ENCODE data around the gene ZNF442.
"Not testable (repeated sequence)": the region's sequence is repeated elsewhere in the genome, so short reads cannot be mapped to it uniquely, and the experiment has no call there.

ZNF442 gene

DNA sequence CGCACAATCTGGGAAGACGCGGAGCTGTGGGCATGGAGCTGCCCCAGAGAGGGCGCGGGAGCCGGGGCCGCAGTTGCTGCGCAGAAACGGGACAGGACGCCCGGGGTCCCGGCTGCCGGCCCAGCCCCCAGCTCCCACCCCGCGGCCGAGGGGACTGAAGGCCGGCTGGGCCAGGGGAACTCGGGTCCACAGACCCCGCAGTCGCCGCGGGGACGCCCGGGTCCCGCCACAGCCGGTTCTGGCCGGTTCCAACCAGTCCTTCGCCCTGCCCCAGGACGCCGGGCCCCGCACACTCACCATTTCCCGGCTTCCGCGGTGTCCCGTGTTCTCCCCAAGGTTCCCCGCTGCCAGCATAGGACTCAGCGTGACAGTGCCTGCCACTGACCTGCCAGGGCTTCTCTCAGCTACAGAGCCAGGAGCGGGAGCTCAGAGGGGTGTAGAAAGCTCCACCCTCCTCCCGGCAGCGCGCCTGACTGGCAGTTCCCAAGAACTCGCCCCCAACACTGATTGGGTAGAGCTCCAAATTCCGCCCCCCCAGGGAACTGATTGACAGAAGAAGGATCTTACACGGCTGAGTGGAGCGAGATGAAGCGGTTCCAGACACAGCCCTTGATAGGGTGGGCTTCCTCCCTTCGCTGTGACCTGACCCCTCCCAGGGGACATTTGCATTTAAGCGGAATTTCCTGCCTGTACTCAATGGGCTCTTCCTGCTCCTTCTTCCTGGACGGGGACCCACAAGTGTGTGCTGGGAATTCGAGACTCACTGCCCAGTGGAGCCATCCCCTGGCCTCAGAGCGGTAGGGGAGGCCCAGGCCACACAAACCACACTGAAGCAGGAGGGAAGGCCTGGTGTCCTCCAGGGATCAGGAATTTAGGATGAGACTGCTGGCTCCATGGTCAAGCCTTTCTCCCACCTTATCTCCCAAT is at the start of gene ZNF442:
Gene ZNF442 (minus strand): TSS at position 448 of the 927 bp plus-strand sequence. CDS start 2,052 bp downstream, outside the sequence.
- DNase-seq (ENCODE audit: low read depth) = peak; percentile 98

DNA sequence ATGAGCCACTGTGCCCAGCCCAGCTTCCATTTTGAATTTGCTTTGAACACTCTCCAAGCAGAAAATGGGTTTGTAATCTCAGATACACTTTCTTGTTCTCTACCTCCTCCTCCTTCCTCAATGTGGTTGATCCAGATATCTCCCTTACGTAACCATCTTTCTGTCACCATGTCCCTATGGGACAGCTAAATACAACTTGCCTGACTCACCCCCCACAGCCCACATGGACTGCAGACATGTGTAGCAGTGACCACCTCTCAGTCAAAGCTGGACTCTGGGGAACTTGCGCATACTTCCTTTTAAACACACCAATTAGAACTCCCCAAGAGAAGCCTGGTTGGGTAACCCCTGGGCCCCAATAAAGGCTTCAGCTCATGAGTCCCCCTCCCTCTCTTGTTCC is 46.4 kb upstream of the ZNF442 start:
- no peak for DNase-seq (ENCODE audit: low read depth)

DNA sequence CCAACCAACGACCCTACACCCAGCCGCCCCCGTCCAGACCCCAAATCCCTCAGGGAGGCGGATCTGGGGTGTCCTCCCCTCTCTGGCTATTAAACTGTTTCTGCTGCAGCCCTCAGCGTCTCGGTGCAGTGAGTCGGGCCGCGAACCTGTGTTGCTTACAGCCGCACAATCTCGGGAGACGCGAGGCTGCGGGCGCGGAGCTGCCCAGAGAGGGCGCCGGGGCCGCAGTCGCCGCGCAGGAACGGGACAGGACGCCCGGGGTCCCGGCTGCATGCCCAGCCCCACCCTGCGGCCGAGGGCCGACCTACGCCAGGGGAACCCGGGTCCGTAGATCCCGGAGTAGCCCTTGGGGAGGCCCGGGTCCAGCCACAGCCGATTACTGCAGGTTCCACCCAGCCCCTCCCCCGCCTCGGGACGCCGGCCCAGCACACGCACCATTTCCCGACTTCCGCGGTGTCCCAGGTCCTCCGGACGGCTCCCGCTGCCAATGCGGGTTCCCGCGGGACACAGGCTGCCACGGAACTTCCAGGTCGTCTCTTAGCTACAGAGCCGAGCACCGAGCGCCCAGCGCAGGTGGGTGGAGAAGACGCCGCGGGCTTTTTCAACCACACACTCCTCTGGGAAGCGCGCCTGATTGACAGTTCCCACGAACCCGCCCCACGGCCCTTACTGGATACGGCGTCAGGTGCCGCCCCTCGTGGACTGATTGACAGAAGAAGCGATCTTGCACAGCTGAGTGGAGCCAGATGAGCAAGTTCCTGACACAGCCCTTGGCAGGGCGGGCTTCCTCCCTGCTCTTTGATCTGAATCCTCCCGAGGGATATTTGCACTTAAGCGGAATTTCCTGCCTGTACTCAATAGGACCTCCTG is 35.4 kb upstream of the ZNF442 start, which contains the start of gene ZNF799:
Gene ZNF799 (minus strand): TSS at position 639 of the 870 bp plus-strand sequence. CDS start 201 bp downstream, at position 438.
- peak; percentile 99 for DNase-seq (ENCODE audit: low read depth)

- peak; percentile 6 for DNase-seq (ENCODE audit: low read depth)
These were observed 34.6 kb upstream of the ZNF442 start for GRCh38 chr19:12399901-12400632.

- not testable (repeated sequence) for DNase-seq (ENCODE audit: low read depth)
These were observed 25.7 kb upstream of the ZNF442 start for GRCh38 chr19:12391148-12391547.

- not testable (repeated sequence) for DNase-seq (ENCODE audit: low read depth)
These were observed 20.9 kb upstream of the ZNF442 start for GRCh38 chr19:12386365-12386764.

DNA sequence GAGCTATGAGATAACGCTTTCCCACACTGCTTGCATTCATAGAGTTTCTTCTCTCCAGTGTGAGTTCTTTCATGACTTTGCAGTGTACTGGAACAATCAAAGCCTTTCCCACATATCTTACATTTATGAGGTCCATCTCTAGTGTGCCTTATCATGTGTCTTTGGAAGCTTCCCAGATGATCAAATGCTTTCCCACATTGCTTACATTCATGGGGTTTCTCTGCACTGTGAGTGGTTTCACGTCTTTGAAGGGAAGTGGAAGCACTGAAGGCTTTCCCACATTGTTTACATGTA is 14.9 kb upstream of the ZNF442 start:
- DNase-seq (ENCODE audit: low read depth) = no peak

- DNase-seq (ENCODE audit: low read depth) = no peak
These were observed 14.4 kb upstream of the ZNF442 start for GRCh38 chr19:12379732-12380443.

GRCh38 chr19:12374026-12374425 is 8.5 kb upstream of the ZNF442 start:
- DNase-seq (ENCODE audit: low read depth) = no peak

DNA sequence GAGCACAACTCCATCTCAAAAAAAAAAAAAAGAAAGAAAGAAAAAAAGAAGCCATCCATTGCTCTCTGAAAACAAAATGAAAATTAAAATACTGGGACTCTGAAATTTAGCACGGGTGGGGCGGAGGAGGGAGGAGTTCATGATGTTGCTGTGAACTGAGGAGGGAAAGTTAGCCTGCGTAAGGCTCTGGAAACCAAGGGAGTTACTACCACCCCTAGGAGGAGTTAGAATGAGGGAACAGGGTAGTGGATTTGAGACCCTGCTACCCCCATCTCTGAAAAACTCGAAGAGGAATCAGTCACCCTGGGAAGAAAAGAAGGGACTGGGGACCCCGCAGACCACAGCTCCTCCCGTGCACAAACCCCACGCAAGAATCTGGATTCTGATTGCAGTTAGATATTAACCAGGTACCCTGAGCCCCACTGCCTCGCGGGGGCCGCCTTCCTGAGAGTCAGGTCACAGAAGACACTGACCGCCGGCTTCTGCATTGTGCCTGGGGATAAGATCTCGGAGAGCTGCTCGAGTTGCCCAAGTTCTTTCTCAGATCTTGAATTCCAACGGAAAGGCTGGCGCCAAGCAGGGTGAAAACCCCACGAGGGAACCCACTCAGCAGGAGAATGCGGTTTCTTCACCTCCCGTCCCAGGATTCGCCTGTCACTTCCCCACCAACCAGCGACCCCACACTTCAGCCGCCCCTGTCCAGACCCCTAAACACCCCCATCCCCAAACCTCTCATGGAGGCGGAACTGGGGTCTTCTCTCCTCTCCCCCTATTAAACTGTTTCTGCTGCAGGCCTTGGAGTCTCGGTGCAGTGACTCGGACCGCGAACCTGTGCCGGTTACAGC is 870 bp downstream of the ZNF442 start:
- DNase-seq (ENCODE audit: low read depth) = peak; percentile 27

DNA sequence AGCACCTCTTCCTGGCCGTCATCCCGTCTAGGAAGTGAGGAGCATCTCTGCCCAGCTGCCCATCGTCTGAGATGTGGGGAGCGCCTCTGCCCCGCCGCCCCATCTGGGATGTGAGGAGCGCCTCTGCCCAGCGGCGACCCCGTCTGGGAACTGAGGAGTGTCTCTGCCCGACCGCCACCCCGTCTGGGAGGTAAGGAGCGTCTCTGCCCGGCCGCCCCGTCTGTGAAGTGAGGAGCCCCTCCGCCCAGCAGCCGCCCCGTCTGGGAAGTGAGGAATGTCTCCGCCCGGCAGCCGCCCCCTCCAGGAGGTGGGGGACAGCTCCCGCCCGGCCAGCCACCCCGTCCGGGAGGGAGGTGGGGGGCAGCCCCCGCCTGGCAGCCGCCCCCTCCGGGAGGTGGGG is 3.2 kb downstream of the ZNF442 start:
- DNase-seq (ENCODE audit: low read depth) = not testable (repeated sequence)

- DNase-seq (ENCODE audit: low read depth) = no peak
These were observed 12.1 kb downstream of the ZNF442 start for GRCh38 chr19:12353375-12353774.

- DNase-seq (ENCODE audit: low read depth) = no peak
These were observed 14.6 kb downstream of the ZNF442 start for GRCh38 chr19:12350890-12351197.

DNA sequence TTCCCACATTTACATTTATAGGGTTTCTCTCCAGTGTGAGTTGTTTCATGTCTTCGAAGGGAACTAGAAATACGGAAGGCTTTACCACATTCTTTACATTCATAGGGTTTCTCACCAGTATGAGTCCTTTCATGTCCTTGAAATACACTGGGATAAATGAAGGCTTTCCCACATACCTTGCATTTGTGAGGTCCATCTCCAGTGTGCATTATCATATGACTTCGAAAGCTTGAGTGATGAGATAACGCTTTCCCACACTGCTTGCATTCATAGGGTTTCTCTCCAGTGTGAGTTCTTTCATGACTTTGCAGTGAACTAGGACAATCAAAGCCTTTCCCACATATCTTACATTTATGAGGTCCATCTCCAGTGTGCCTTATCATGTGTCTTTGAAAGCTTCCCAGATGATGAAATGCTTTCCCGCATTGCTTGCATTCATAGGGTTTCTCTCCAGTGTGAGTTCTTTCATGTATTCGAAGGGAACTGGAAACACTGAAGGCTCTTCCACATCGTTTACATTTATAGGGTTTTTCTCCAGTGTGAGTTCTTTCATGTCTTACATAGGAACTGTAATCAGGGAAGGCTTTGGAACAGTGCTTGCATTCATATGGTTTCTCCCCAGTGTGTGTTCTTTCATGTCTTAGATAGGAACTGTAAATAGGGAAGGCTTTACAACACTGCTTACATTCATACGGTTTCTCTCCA is 15.1 kb downstream of the ZNF442 start:
- DNase-seq (ENCODE audit: low read depth) = no peak

DNA sequence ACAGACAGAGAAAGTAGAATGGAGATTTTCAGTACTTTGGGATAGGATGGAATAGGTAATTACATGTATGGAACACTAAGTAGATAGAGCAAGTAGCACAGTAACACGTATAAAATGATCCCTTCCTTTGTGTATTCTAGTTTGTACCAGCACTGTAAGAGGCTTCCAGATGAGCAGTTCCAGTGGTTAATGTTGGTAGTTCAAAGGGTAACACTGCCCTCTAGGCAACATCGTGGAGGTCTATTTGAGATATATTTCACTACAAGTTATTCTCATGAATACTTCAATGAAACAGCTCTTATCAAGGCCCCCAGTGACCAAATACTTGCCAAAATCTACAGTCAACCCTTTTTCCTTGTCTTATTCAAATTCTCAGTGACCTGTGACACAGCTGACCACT is 18.6 kb downstream of the ZNF442 start:
- no peak for DNase-seq (ENCODE audit: low read depth)

GRCh38 chr19:12345197-12345596 is 20.3 kb downstream of the ZNF442 start:
- no peak for DNase-seq (ENCODE audit: low read depth)

- DNase-seq (ENCODE audit: low read depth) = peak; percentile 93
These were observed 32.0 kb downstream of the ZNF442 start, which contains the start of gene ZNF563 for GRCh38 chr19:12333162-12334159. Gene ZNF563 (minus strand): TSS chr19:12333633. CDS start chr19:12333482, 151 bp downstream.

DNA sequence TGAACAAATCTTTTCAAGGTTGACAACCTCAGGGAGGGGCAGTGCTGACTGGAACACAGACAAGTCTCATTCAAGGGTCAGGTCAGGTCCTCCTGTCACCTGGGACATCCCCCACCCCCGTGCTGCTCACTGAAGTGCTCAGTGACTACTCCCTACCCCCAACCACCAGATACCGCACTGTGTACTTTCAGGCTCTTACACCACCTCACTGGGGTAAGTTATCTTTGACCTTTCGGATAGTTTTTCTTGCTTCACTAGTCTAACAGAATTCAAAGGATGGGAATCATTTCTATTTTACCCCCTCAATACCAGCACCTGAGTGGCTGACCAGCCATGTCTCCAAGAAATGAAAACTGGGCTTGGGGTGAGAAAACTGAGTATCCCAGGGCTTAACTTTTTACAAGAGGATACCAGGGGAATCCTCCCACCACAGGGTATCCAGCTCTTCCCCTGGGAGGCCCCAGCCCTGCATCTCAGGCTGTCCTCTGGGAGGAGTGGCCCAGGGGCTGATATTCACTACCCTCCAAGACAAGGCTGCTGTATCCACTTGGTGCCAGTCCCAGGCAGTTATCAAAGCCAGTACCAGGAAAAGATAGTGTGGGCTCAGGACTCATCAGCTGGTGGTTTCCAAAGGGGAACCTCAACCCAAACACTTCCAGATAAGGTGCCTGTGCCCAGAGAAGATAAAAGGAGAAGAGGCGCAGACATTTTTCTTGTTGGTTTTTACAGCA is 34.1 kb downstream of the ZNF442 start:
- no peak for DNase-seq (ENCODE audit: low read depth)
